Cardiac muscle cell (in vitro differentiated cells and primary cell): ENCODE results near the gene PEX16. TPM values are rescaled to one million over a fixed set of nuclear protein-coding genes. Genes with fewer than 3 reads are reported as not detected.

ENCODE experiments used
- DNase-seq, 2 donors: peaks; one replicate each; pipeline versions ENCODE4 v3.0.0 to v3.0.0-alpha.2; 2010 to 2017; ENCODE audit warnings: low read depth in 1 of 2, low spot score in 1 of 2
- H3K27ac ChIP-seq: fragments of 200-600 bp; sonication (generic); 2 replicates; pipeline ENCODE4 v1.5.1; 2016
- H3K27me3 ChIP-seq: fragments of 200-600 bp; sonication (generic); 2 replicates; pipeline ENCODE4 v1.6.0; 2016; ENCODE audit warnings: control low read depth
- H3K36me3 ChIP-seq: fragments of 200-600 bp; sonication (generic); 2 replicates; pipeline ENCODE4 v1.5.1; 2016; ENCODE audit warnings: control low read depth
- H3K4me1 ChIP-seq: fragments of 200-600 bp; sonication (generic); 2 replicates; pipeline ENCODE4 v1.8.1; 2017; ENCODE audit warnings: low read depth, mild to moderate bottlenecking, mixed run types
- H3K4me3 ChIP-seq: fragments of 200-600 bp; sonication (generic); 2 replicates; pipeline ENCODE4 v1.5.1; 2016; ENCODE audit warnings: mild to moderate bottlenecking
- H3K9me3 ChIP-seq: fragments of 200-600 bp; sonication (generic); 2 replicates; pipeline ENCODE4 v1.5.1; 2017; ENCODE audit warnings: low read depth, mild to moderate bottlenecking, control low read depth
- CTCF ChIP-seq: IDR thresholded peaks from 2 replicates; pipeline ENCODE4 v1.5.1; 2012; ENCODE audit warnings: low read depth, mild to moderate bottlenecking, low read length
- polyA plus RNA-seq: library from polyadenylated mRNA; unstranded; fragments of >200 nt; fragmentation: Nextera tagmentation; extraction: Ambion mirVana; gene quantifications from 2 replicates; pipeline ENCODE4 v1.2.1, GENCODE V29; 2016
- total RNA-seq: library from RNA; depleted of rRNA; stranded (reverse); fragments of >200 nt; gene quantifications from 2 replicates; pipeline ENCODE4 v1.2.3, GENCODE V29; 2016

Gene PEX16
- total RNA-seq, result 39.9 and 43.0 TPM in 2 replicates
- polyA plus RNA-seq, result 29.0 and 38.9 TPM in 2 replicates

GRCh38 chr11:45917623-45918330 is at the start of gene PEX16:
PEX16 (minus strand) TSS chr11:45917877; CDS start chr11:45917811, 66 bp downstream.
- H3K27ac ChIP-seq, result peak within 1 kb of the TSS; percentile 79
- no peak for TF ChIP-seq CTCF

GRCh38 chr11:45964911-45965389 is 47.3 kb upstream of the PEX16 start:
- no peaks in the 10 kb centered on the region for H3K27me3 ChIP-seq
- no peaks in the 10 kb centered on the region for H3K4me1 ChIP-seq
- H3K4me3 ChIP-seq, result no peak overlapping the region
- H3K27ac ChIP-seq, result peak overlapping the region; percentile 73
- peak; percentile 81 to 90 for DNase-seq
- no peaks in the 10 kb centered on the region for H3K9me3 ChIP-seq
- H3K36me3 ChIP-seq, result peaks cover 50% of the 10 kb centered on the region
- TF ChIP-seq CTCF, result peak; percentile 92

More at GRCh38 chr11:45917623-45918330, at the start of gene PEX16:
- Histone ChIP-seq H3K9me3 (no peaks in the 10 kb centered on the region), H3K4me3 (peak within 1 kb of the TSS; percentile 90), H3K36me3 (peaks cover 14% of the 10 kb centered on the region), H3K4me1 (no peaks in the 10 kb centered on the region), H3K27me3 (peaks cover 23% of the 10 kb centered on the region)
- DNase-seq, result peak; percentile 97 to 100

- no peaks in the 10 kb centered on the region for H3K9me3 ChIP-seq
- no peak overlapping the region for H3K4me3 ChIP-seq
- no peak for DNase-seq
Measured at GRCh38 chr11:45961751-45962240, 44.1 kb upstream of the PEX16 start.

GRCh38 chr11:45960387-45961095 is 42.9 kb upstream of the PEX16 start:
- no peaks in the 10 kb centered on the region for H3K4me1 ChIP-seq
- no peak overlapping the region for H3K27ac ChIP-seq
- no peak overlapping the region for H3K4me3 ChIP-seq
- no peaks in the 10 kb centered on the region for H3K27me3 ChIP-seq
- DNase-seq, result peak in 1 of 2 donors; percentile 8
- no peaks in the 10 kb centered on the region for H3K9me3 ChIP-seq
- TF ChIP-seq CTCF, result no peak
- H3K36me3 ChIP-seq, result peaks cover 25% of the 10 kb centered on the region

More at GRCh38 chr11:45961751-45962240, 44.1 kb upstream of the PEX16 start:
- Histone ChIP-seq H3K27me3 (no peaks in the 10 kb centered on the region), H3K4me1 (no peaks in the 10 kb centered on the region), H3K36me3 (peaks cover 25% of the 10 kb centered on the region), H3K27ac (no peak overlapping the region)
- no peak for TF ChIP-seq CTCF

GRCh38 chr11:45959851-45960250 is 42.2 kb upstream of the PEX16 start:
- H3K4me3 ChIP-seq, result no peak overlapping the region
- no peak for TF ChIP-seq CTCF
- no peaks in the 10 kb centered on the region for H3K27me3 ChIP-seq
- no peaks in the 10 kb centered on the region for H3K4me1 ChIP-seq
- no peaks in the 10 kb centered on the region for H3K9me3 ChIP-seq
- no peak overlapping the region for H3K27ac ChIP-seq
- peaks cover 21% of the 10 kb centered on the region for H3K36me3 ChIP-seq
- DNase-seq, result no peak
